ENCODE measurements around the gene SSC5D. TPM values are rescaled to one million over a fixed set of nuclear protein-coding genes. Genes with fewer than 3 reads are reported as not detected.

The SSC5D gene
- total RNA-seq, 1 donor from 2014 or later, result 1.5 TPM

DNA sequence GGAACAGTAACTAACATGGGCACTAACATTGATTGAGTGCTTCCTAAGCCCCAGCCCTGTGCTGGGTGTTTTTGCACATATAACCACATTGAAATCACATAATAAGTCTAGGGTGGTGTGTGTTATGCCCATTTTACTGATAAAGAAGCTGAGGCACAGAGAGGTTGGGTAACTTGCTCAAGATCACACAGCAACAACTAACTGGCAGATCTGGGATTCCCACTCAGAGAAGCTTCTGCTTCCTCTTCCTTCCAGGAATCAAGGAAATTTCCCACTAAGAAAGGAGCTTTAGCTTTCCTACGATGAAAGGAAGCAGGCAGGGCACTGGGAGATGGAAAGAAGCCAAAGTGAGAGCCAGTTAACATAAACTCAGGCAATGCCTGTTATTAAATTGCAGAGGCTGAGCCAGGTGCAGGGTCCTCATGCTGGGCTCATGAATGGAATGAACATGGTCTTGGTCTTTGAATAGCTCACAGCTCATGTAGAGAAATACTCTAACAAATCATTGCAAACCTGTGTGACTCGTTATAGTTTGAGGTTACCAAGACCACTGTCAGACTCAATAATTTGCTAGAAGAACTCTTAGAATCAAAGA lies 10.1 kb downstream of the SSC5D start:
- peaks cover 8% of the 10 kb centered on the region for H3K4me1 Mint-ChIP-seq (ENCODE audit: unreplicated experiment)

DNA sequence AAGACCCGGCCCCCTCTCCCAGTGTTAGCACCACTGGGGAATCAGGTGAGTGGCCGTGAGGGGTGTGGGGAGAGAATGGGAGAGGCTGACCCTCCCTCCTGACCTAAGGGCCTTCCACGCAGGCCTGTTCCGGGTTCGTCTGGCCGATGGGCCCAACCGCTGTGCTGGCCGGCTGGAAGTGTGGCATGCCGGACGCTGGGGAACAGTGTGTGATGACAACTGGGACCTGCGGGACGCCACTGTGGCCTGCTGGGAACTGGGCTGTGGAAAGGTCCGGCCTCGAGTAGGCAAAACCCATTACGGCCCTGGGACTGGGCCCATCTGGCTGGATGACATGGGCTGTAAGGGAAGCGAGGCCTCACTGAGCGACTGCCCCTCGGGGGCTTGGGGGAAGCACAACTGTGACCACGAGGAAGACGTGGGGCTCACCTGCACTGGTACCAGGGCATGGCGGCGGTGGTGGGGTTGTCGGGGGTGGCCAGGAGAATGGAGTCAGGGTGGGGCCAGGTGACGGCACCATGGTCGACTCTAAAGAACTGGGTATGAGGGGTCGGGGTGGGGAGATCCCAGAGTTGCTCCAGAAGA lies 12.2 kb downstream of the SSC5D start:
- peaks cover 6% of the 10 kb centered on the region for H3K4me1 Mint-ChIP-seq (ENCODE audit: unreplicated experiment)
- no peak for DNase-seq (ENCODE audit: extremely low spot score, unreplicated experiment)
- no peaks in the 10 kb centered on the region for H3K9me3 Mint-ChIP-seq
- no peak overlapping the region for H3K4me3 Mint-ChIP-seq
- TF ChIP-seq, protein P1, sequence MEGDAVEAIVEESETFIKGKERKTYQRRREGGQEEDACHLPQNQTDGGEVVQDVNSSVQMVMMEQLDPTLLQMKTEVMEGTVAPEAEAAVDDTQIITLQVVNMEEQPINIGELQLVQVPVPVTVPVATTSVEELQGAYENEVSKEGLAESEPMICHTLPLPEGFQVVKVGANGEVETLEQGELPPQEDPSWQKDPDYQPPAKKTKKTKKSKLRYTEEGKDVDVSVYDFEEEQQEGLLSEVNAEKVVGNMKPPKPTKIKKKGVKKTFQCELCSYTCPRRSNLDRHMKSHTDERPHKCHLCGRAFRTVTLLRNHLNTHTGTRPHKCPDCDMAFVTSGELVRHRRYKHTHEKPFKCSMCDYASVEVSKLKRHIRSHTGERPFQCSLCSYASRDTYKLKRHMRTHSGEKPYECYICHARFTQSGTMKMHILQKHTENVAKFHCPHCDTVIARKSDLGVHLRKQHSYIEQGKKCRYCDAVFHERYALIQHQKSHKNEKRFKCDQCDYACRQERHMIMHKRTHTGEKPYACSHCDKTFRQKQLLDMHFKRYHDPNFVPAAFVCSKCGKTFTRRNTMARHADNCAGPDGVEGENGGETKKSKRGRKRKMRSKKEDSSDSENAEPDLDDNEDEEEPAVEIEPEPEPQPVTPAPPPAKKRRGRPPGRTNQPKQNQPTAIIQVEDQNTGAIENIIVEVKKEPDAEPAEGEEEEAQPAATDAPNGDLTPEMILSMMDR (conservative IDR thresholded peaks at IDR 0.05), result no peak
- H3K36me3 Mint-ChIP-seq, result no peaks in the 10 kb centered on the region
- H3K27me3 Mint-ChIP-seq, result peaks cover 16% of the 10 kb centered on the region
- no peak overlapping the region for H3K27ac Mint-ChIP-seq

More for the DNA sequence above, 10.1 kb downstream of the SSC5D start:
- no peak for DNase-seq (ENCODE audit: extremely low spot score, unreplicated experiment)
- Mint-ChIP-seq H3K4me3 (no peak overlapping the region), H3K27ac (no peak overlapping the region), H3K36me3 (no peaks in the 10 kb centered on the region), H3K9me3 (no peaks in the 10 kb centered on the region), H3K27me3 (peaks cover 14% of the 10 kb centered on the region)
- TF ChIP-seq, protein P1 (conservative IDR thresholded peaks at IDR 0.05), result no peak

DNA sequence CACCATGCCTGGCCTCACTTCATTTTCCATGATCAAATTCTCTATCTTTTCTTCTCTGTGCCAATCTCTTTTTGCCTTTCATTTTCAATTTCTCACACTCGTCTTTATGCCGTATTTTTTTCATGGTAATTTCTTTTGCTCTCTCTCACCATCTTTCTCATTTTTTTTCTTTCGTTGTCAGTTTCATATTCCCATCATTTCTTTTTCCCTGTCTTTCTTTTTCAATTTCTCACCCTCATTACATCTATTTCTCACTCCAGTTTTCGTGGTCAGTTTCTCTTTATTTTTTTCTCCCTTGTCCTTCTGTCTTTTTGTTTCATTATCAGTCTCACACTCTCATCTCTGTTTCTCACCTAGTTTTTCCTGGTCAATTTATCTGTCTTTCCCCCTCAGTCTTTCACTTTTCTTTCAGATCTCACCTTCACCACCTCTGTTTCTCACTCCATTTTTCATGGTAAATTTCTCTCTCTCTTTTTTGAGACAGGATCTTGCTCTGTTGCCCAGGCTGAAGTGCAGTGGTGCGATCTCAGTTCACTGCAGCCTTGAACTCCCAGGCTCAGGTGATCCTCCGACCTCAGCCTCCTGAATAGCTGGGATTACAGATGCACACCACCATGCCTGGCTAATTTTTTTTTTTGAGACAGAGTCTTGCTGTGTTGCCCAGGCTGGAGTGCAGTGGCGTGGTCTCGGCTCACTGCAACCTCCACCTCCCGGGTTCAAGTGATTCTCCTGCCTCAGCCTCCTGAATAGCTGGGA lies 14.1 kb downstream of the SSC5D start:
- no peaks in the 10 kb centered on the region for H3K36me3 Mint-ChIP-seq
- H3K4me3 Mint-ChIP-seq, result no peak overlapping the region
- H3K27me3 Mint-ChIP-seq, result peaks cover 18% of the 10 kb centered on the region
- TF ChIP-seq, protein P1 (conservative IDR thresholded peaks at IDR 0.05), result no peak
- DNase-seq (ENCODE audit: extremely low spot score, unreplicated experiment), result no peak
- H3K9me3 Mint-ChIP-seq, result no peaks in the 10 kb centered on the region
- no peak overlapping the region for H3K27ac Mint-ChIP-seq
- no peaks in the 10 kb centered on the region for H3K4me1 Mint-ChIP-seq (ENCODE audit: unreplicated experiment)

DNA sequence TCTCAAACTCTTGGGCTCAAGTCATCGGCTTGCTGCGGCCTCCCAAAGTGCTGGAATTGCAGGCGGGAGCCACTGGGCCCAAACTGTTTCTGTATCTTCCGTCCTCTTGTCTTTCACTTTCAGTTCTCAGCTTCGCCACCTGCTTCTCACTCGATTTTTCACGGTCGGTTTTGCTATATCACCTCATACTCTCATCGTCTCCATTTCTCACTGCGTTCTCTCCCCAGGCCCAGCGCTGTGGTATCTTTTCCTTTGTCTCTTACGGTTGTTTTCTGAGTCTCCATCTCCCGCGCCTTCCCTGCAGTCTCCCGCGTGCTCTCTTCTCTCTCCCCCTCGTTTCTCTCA lies 14.9 kb downstream of the SSC5D start:
- H3K9me3 Mint-ChIP-seq, result no peaks in the 10 kb centered on the region
- H3K4me3 Mint-ChIP-seq, result no peak overlapping the region
- H3K36me3 Mint-ChIP-seq, result no peaks in the 10 kb centered on the region
- TF ChIP-seq, protein P1 (conservative IDR thresholded peaks at IDR 0.05), result no peak
- no peaks in the 10 kb centered on the region for H3K4me1 Mint-ChIP-seq (ENCODE audit: unreplicated experiment)
- peaks cover 24% of the 10 kb centered on the region for H3K27me3 Mint-ChIP-seq
- no peak overlapping the region for H3K27ac Mint-ChIP-seq
- DNase-seq (ENCODE audit: extremely low spot score, unreplicated experiment), result no peak

DNA sequence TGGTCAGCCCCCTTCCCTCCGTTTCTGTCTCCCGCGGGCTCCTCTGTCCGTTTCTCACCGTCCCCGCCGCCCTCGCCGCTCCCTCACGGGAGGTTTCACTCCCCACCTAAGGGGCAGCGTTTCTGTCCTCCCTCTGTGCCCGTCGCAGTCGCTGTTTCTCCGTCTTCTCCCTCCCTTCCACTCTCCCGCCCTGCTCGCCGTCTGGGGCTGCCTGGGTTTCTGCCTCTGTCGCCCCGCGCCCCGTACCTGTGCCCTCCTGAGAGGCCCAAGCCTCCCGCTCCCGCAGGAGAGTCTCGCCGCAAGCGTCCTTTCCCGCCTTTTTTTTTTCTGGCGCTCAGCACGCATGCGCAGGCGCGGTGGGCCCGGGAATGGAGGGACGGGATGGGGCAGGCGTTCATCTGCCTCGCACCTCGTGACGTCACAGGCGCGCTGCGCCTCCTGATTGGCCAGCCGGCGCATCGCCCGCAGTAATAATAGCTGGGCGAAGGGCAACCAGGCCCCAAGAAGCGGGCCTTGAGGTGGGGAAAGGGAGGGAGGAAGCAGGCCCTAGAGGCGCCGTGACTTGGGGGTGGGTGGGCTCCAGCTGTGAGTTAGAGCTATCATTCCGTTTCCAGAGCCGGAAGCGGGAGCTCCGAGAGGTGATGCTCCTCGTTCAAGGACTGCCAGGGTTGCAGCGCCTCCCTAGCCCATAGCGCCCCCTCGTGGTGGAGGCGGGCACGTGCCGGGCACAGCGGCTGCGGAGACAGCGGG lies 15.4 kb downstream of the SSC5D start:
- TF ChIP-seq, protein P1 (conservative IDR thresholded peaks at IDR 0.05), result peak; percentile 99
- Mint-ChIP-seq H3K4me1 (ENCODE audit: unreplicated experiment) (no peaks in the 10 kb centered on the region), H3K27me3 (peaks cover 23% of the 10 kb centered on the region), H3K27ac (no peak overlapping the region), H3K36me3 (no peaks in the 10 kb centered on the region), H3K9me3 (no peaks in the 10 kb centered on the region), H3K4me3 (peak overlapping the region; percentile 72)
- DNase-seq (ENCODE audit: extremely low spot score, unreplicated experiment), result peak; percentile 93

Data from type B pancreatic cell (in vitro differentiated cells).